K562 (cell line): ENCODE results near the gene ZNF559. TPM values are rescaled to one million over a fixed set of nuclear protein-coding genes. Genes with fewer than 3 reads are reported as not detected.

Experiments
- HOMEZ ChIP-seq: fragments of 250-450 bp; sonication (Bioruptor Pico); IDR thresholded peaks from 2 replicates; pipeline ENCODE4 v1.4.0; 2020; ENCODE audit warnings: mild to moderate bottlenecking, moderate library complexity
- L3MBTL2 ChIP-seq: fragments of 450-650 bp; IDR thresholded peaks from 2 replicates; pipeline ENCODE4 v1.6.1; 2016; ENCODE audit warnings: mild to moderate bottlenecking, moderate library complexity
- MGA ChIP-seq: fragments of 450-650 bp; IDR thresholded peaks from 2 replicates; pipeline ENCODE4 v1.6.1; 2016; ENCODE audit warnings: mild to moderate bottlenecking, moderate library complexity
- SP2 ChIP-seq: IDR thresholded peaks from 2 replicates; pipeline ENCODE4 v1.6.1; 2011; ENCODE audit warnings: mild to moderate bottlenecking, low read depth, low read length, moderate library complexity; ENCODE audit not compliant: poor library complexity, severe bottlenecking; ENCODE audit errors: extremely low read depth
- ZNF175 ChIP-seq: fragments of 200-800 bp; sonication (Bioruptor generic); IDR thresholded peaks from 2 replicates; pipeline ENCODE4 v1.6.1; 2016; ENCODE audit warnings: low read depth, mild to moderate bottlenecking, missing genetic modification characterization, missing compliant biosample characterization
- polyA plus RNA-seq, 8 experiments: library from polyadenylated mRNA; depleted of rRNA in 4 of 8; stranded (reverse) in 5 of 8; unstranded in 3 of 8; fragments of >200 nt; fragmentation: Nextera tagmentation in 2 of 8; fragmentation: Illumina TruSeq in 1 of 8; extraction: Ambion mirVana in 2 of 8; extraction: Trizol in 1 of 8; gene quantifications; 2 replicates each; pipeline versions ENCODE4 v1.2.1 to v1.2.3, GENCODE V29; 2011 to 2014; ENCODE audit warnings: inconsistent platforms in 1 of 8, missing spikeins in 1 of 8
- total RNA-seq, 7 experiments: library from RNA; depleted of rRNA in 6 of 7; stranded (reverse); fragments of >200 nt in 6 of 7; fragmentation: Illumina TruSeq in 2 of 7; extraction: Trizol in 2 of 7; gene quantifications; 2 replicates each; pipeline versions ENCODE4 v1.2.1 to v1.2.3, GENCODE V29; 2011 to 2021; ENCODE audit warnings: low replicate concordance in 1 of 7
- TF ChIP-seq, protein P1 (sequence below): sonication (generic); formaldehyde crosslinking; IDR thresholded peaks from 2 replicates; pipeline ENCODE4 v1.8.1; 2023; ENCODE audit warnings: mild to moderate bottlenecking, missing genetic modification reagents, moderate library complexity
- TF ChIP-seq, protein P2 (sequence below): fragments of 450-650 bp; formaldehyde crosslinking; IDR thresholded peaks from 2 replicates; pipeline ENCODE4 v1.4.0; 2020; ENCODE audit warnings: mild to moderate bottlenecking, moderate library complexity

Gene ZNF559
- total and polyA plus RNA-seq, 9 of the 15 experiments (the other 6 are each of a cell fraction or from before 2014, with no cell fraction given) = 4.0 to 21.5 (median 11.5) TPM

DNA sequence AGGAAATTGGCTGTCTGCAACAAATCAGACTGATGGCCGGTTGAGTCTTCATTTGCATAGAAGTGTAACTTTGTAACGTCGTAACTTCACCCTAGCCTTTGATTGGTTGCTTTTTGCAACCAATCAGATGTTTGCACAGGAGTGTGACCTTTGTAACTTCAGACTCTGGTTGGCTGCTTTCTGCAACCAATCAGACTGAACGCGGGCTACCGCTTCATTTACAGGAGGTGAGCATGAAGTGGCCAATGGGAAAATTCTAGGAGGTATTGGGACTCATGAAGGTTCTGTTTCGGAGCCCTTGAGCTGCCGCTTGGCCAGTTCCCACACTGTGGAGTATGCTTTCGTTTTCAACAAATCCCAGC, 441 bp upstream of the ZNF559 start (continued):
- TF ChIP-seq MGA (peak; percentile 70), SP2 (no peak), HOMEZ (CRISPR knock-in tag) (no peak), L3MBTL2 (peak; percentile 82), ZNF175 (CRISPR knock-in tag) (0 out of 2 replicates have a peak, but pooled peaks have one; percentile 21)
- TF ChIP-seq, protein P1, sequence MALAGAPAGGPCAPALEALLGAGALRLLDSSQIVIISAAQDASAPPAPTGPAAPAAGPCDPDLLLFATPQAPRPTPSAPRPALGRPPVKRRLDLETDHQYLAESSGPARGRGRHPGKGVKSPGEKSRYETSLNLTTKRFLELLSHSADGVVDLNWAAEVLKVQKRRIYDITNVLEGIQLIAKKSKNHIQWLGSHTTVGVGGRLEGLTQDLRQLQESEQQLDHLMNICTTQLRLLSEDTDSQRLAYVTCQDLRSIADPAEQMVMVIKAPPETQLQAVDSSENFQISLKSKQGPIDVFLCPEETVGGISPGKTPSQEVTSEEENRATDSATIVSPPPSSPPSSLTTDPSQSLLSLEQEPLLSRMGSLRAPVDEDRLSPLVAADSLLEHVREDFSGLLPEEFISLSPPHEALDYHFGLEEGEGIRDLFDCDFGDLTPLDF (CRISPR knock-in tag) = no peak
- TF ChIP-seq, protein P2, sequence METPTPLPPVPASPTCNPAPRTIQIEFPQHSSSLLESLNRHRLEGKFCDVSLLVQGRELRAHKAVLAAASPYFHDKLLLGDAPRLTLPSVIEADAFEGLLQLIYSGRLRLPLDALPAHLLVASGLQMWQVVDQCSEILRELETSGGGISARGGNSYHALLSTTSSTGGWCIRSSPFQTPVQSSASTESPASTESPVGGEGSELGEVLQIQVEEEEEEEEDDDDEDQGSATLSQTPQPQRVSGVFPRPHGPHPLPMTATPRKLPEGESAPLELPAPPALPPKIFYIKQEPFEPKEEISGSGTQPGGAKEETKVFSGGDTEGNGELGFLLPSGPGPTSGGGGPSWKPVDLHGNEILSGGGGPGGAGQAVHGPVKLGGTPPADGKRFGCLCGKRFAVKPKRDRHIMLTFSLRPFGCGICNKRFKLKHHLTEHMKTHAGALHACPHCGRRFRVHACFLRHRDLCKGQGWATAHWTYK (CRISPR knock-in tag) = no peak
